Muscle layer of duodenum (tissue), 2 donors: ENCODE results near the gene PPIL6.
A peak's percentile ranks its signal among the peaks of the same experiment; 100 is the strongest.

Experiments used
- H3K27ac ChIP-seq: one replicate; pipeline ENCODE4 v1.7.0; 2013; ENCODE audit warnings: mild to moderate bottlenecking, low read length
- H3K27me3 ChIP-seq: one replicate; pipeline ENCODE4 v1.7.0; 2013; ENCODE audit warnings: low read depth, mild to moderate bottlenecking, control low read depth, low read length
- H3K36me3 ChIP-seq, 2 donors: one replicate each; pipeline ENCODE4 v1.7.0; 2013; ENCODE audit warnings: low read length in 2 of 2, control low read depth in 1 of 2, mild to moderate bottlenecking in 1 of 2; ENCODE audit not compliant: insufficient read depth in 2 of 2, control insufficient read depth in 1 of 2
- H3K4me1 ChIP-seq, 2 donors: one replicate each; pipeline ENCODE4 v1.7.0; 2013; ENCODE audit warnings: low read length in 2 of 2, mild to moderate bottlenecking in 2 of 2, control low read depth in 1 of 2, moderate library complexity in 1 of 2; ENCODE audit not compliant: insufficient read depth in 2 of 2, control insufficient read depth in 1 of 2
- H3K4me3 ChIP-seq, 2 donors: one replicate each; pipeline ENCODE4 v1.7.0; 2013; ENCODE audit warnings: low read length in 2 of 2, low read depth in 1 of 2, mild to moderate bottlenecking in 1 of 2
- H3K9me3 ChIP-seq, 2 donors: one replicate each; pipeline ENCODE4 v1.7.0; 2013; ENCODE audit warnings: low read length in 2 of 2, control low read depth in 1 of 2, mild to moderate bottlenecking in 1 of 2; ENCODE audit not compliant: control insufficient read depth in 1 of 2
- donor health status: healthy.

PPIL6 gene

DNA sequence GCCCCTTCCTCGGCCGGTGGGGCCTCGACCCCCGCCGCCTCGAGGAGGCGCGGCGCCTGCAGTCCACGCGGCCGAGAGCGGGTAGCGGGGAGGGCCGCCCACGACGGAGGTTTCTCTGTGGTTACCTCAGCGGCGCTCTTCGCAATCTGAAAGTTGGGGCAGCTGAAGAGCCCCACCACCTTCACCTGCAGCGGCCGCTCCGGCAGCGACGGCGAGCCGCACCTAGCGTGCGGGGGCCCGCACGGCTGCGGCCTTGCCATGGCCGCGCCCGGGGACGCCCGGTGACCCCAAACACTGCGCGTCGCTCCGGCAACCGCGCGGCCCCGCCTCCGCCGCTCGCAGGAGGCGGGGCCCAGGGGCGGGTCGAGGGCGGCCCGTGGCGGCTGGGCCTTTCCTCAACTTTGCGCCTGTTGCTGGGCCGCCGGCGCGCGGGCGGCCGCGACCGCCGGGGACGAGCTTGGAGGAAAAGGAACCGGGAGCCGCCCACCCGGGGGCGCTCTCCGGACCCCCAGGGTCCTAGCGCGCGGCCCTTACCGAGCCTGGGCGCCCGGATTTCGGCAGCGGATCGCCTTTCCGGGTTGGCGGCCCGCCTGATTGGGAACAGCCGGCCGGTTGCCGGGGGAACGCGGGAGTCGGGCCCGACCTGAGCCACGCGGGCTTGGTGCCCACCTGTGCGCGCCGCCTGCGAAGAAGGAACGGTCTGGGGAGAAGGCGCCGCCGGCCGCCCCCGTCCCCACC is at the start of gene PPIL6, which contains the start of gene SMPD2:
Gene PPIL6 (minus strand): TSS at position 298 of the 738 bp plus-strand sequence. CDS start 38 bp downstream, at position 260.
Gene SMPD2 (plus strand): TSS at position 394 of the 738 bp plus-strand sequence. CDS start 398 bp downstream, outside the sequence.
- Histone ChIP-seq H3K27ac (peak within 1 kb of the TSS; percentile 31), H3K9me3 (no peaks in the 10 kb centered on the region), H3K36me3 (peaks cover 12 to 23% of the 10 kb centered on the region in 2 donors), H3K4me1 (peaks cover 6 to 12% of the 10 kb centered on the region in 2 donors), H3K4me3 (peak within 1 kb of the TSS; percentile 66 to 90), H3K27me3 (no peaks in the 10 kb centered on the region)

DNA sequence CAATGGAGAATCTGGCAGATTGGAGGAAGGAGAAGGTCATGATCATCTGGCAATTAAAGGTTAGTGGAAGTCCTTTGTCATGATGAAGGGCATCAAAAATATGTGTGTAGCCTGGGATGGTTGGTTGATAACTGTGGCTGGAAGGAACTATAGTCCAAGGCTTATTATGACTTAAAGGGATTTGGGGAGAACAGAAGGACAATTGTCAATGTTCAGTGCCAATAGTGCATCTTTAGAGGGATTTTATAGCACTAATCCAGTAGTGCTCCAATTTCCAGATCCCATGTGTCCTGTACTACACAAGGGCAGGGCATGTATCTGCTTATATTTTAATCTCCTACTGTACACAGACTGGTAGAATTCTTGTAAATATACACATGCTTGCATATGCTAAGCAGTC is 47.6 kb upstream of the PPIL6 start:
- H3K27me3 ChIP-seq, result no peaks in the 10 kb centered on the region
- H3K9me3 ChIP-seq, result no peaks in the 10 kb centered on the region
- H3K4me1 ChIP-seq, result no peaks in the 10 kb centered on the region
- no peak overlapping the region for H3K4me3 ChIP-seq
- no peaks in the 10 kb centered on the region for H3K36me3 ChIP-seq
- H3K27ac ChIP-seq, result no peak overlapping the region

DNA sequence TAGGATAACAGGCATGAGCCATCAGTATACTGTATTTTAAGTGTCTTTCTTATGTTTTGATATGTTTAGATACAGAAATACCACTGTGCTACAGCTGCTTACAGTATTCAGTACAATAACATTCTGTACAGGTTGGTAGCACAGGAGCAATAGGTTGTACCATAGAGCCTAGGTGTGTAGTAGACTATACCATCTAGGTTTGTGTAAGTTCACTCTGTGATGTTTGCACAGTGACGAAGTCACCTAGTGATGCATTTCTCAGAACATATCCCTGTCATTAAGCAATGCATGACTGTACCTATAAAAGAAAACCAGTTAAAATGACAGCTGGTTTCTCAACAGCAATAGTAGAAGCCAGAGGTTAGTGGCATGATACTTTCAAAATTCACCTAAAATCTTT is 45.6 kb upstream of the PPIL6 start:
- H3K36me3 ChIP-seq, result peaks cover 4 to 8% of the 10 kb centered on the region in 2 donors
- H3K9me3 ChIP-seq, result no peaks in the 10 kb centered on the region
- H3K27ac ChIP-seq, result no peak overlapping the region
- peaks cover 4 to 14% of the 10 kb centered on the region in 2 donors for H3K4me1 ChIP-seq
- H3K4me3 ChIP-seq, result no peak overlapping the region
- H3K27me3 ChIP-seq, result no peaks in the 10 kb centered on the region

DNA sequence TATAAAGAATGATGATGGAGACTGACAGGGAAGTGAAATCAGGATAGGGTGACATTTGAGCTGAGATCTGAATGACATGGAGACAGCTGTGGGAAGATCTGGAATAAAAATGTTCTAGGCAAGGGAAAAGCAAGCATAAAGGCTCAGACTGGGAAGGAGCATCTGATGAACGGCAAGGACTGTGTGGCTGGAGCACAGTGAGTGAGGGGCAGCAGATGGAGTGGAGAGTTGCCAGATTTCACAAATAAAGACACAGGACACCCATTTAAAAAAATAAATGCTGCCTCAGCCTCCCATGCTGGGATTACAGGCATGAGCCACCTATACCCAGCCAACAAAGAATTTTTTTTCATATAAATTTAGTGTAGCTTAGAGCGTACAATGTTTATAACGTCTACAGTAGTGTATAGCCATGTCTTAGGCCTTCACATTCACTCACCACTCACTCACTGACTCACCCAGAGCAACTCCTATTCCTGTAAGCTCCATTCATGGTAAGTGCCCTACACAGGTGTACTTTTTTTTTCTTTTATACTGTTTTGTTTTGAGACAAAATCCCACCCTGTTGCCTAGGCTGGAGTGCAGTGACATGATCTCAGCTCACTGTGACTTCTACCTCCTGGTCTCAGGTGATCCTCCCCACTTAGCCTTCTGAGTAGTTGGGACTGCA is 45.0 kb upstream of the PPIL6 start:
- H3K9me3 ChIP-seq, result no peaks in the 10 kb centered on the region
- peaks cover 9 to 20% of the 10 kb centered on the region in 2 donors for H3K4me1 ChIP-seq
- H3K27me3 ChIP-seq, result no peaks in the 10 kb centered on the region
- H3K36me3 ChIP-seq, result peaks cover 9% of the 10 kb centered on the region in 2 donors
- no peak overlapping the region for H3K4me3 ChIP-seq
- H3K27ac ChIP-seq, result no peak overlapping the region

DNA sequence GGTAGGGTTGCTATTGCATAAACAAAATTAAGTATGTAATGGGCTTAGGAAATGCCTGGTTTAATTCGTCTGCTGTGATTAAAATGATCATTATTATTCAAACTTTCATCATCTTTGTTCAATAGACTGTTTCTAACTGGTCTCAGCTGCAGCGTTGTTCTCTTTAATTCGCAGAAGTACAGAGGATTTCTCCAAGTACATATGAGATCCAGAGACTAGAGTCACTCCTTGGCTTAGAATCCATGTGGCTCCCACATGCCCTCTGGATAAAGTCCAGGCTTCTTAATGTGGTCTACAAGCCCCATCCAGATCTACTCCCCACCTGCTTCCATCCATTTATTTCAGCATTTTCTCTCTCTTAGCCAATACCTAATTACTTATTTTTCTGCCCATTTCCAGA is 43.7 kb upstream of the PPIL6 start:
- Histone ChIP-seq H3K27ac (no peak overlapping the region), H3K27me3 (no peaks in the 10 kb centered on the region), H3K9me3 (no peaks in the 10 kb centered on the region), H3K4me3 (peak overlapping the region in 1 of 2 donors; percentile 54), H3K4me1 (peaks cover 12 to 33% of the 10 kb centered on the region in 2 donors), H3K36me3 (peaks cover 9% of the 10 kb centered on the region in 2 donors)

DNA sequence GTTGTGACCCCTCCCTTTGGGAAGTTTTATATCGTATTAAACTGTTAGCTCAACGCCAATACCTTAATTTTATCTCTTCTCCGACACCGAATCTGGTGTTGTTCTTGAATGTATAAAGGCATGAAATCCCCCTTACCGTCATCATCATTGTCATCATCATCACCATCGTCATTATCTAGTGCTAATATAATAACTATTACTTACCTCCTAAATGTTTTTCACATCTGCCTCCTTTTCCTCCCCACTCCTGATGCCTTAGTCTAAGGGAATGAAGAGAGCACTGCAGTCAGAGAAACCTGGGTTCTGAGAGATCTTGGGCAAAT is 43.3 kb upstream of the PPIL6 start:
- H3K9me3 ChIP-seq, result no peaks in the 10 kb centered on the region
- peak overlapping the region; percentile 17 for H3K27ac ChIP-seq
- peaks cover 16 to 37% of the 10 kb centered on the region in 2 donors for H3K4me1 ChIP-seq
- peak overlapping the region; percentile 49 to 54 for H3K4me3 ChIP-seq
- no peaks in the 10 kb centered on the region for H3K27me3 ChIP-seq
- peaks cover 9% of the 10 kb centered on the region in 2 donors for H3K36me3 ChIP-seq

DNA sequence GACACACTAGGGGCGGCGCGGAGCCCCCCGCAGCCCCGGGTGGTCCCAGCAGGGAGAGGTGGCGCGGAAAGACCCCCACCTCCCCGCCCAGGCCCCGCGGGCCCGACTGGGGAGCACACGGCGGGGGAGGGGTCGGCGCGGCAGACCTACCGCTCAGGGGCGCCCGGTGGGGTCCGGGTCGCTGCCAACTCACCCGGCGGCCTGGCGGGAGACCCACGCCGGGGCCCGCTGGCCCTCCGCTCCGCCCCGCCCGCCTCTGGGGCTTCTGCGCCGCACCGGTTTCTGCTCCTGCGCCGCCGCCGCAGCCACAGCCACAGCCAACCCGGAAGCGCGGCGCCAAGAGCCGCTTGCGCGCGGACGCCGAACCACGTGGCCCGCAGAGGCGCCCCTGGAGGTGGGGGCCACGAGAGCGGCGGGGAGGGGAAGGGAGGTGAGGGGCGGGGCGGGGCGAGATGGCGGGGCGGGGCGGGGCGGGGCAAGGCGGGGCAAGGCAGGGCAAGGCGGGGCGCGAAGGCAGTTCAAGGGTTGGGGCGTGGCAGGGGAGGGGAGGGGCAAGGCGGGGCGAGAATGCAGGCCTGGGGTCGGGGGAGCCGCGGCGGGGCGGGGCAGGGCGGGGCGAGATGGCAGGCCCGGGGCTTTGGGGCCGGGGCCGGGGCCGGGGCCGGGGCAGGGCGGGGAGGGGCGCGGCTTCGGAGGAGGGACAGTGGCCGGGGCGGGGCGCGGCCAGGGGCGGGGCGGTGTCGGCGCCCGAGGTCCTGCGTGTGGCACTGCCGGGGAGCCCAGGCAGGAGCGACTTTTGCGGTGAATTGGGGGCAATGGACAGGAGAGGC is 42.7 kb upstream of the PPIL6 start, which contains the start of gene ZBTB24:
Gene ZBTB24 (minus strand): TSS at position 315 of the 830 bp plus-strand sequence. CDS start 1,193 bp downstream, outside the sequence.
- no peaks in the 10 kb centered on the region for H3K9me3 ChIP-seq
- H3K27ac ChIP-seq, result peak within 1 kb of the TSS; percentile 37
- peaks cover 17 to 42% of the 10 kb centered on the region in 2 donors for H3K4me1 ChIP-seq
- H3K27me3 ChIP-seq, result no peaks in the 10 kb centered on the region
- H3K36me3 ChIP-seq, result peaks cover 9% of the 10 kb centered on the region in 2 donors
- H3K4me3 ChIP-seq, result peak within 1 kb of the TSS; percentile 87 to 98

DNA sequence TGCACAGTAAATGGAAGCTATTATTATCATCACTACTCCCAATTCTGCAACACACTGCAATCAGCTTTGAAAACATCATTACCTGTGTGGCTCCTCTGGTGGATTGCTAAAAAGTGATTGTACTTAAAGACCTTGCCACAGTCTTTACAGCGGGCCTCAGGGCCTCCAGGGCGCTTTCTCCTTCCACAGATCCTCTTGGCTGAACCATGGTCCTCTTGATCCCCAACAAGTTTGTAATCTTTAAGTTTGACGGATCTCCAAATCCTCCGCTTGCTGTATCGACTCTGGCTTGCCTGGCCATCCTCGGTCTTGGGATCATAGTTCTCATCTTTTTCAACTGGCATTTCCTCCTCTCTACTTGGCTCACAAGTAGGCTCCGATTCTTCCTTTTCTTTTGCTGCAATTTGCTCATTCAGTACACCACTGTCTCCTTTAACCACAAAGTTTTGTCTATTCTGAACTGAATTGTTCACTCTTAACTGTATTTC is 40.6 kb upstream of the PPIL6 start:
- H3K27me3 ChIP-seq, result no peaks in the 10 kb centered on the region
- H3K27ac ChIP-seq, result no peak overlapping the region
- peaks cover 14 to 24% of the 10 kb centered on the region in 2 donors for H3K36me3 ChIP-seq
- peak overlapping the region; percentile 7 to 18 for H3K4me3 ChIP-seq
- peaks cover 17 to 51% of the 10 kb centered on the region in 2 donors for H3K4me1 ChIP-seq
- H3K9me3 ChIP-seq, result no peaks in the 10 kb centered on the region

DNA sequence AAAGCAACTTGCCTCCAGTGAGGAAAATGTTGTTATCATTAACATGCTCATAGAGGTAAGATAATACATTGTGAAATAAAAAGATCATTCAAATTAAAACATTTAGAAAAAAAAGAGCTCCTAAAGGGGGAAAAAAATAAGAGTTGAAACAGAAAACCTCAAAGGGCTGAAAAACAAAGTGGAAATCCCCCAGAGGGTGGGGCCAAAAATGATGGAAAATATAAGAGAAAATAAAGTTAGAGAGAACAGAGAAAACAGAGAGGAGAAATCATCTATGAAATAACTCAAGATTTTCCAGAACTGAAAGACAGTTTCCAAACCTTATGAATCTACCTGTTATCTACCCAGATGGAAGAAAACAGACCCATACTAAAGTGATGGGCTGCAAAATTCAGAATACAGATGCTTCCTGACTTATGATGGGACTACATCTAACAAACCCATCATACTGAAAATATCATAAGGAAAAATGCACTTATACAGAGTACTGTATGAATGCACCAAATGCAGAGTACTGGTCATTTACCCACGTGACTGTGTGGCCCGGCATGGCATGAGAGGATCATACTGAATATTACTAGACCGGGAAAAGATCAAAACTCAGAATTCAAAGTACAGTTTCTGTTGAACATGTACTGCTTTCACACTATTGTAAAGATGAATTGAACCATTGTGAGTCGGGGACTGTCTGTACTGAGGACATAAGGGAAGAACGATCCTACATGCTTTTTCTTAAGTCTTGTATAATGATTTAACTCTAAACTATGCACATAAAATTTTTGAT is 38.6 kb upstream of the PPIL6 start:
- Histone ChIP-seq H3K4me1 (peaks cover 17 to 51% of the 10 kb centered on the region in 2 donors), H3K36me3 (peaks cover 21 to 39% of the 10 kb centered on the region in 2 donors), H3K4me3 (peak overlapping the region; percentile 24 to 37), H3K9me3 (no peaks in the 10 kb centered on the region), H3K27me3 (no peaks in the 10 kb centered on the region), H3K27ac (peak overlapping the region; percentile 33)

DNA sequence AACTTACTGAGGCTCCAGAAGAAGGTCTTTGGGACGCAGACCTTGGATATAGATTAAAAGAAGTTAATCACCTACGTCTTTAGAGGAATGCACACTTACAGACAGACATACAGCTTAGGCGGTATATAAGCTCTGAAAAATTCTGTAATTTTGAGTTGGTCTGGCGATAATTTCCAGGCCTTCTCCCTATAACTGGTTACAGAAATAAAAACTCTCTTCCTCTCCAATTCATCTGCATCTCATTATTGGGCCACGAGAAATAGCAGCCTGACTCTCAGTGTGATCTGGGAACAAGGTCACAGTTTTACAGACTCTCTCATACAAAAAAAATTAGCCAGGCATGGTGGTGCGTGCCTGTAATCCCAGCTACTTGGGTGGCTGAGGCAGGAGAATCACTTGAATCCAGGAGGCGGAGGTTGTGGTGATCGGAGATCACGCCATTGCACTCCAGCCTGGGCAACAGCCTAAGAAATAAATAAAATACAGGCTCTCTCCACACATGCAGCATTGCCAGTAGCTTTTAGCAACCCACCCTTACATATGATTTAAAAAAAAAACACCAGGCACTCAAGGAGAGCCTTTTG is 37.9 kb upstream of the PPIL6 start:
- Histone ChIP-seq H3K4me1 (peaks cover 17 to 51% of the 10 kb centered on the region in 2 donors), H3K36me3 (peaks cover 24 to 46% of the 10 kb centered on the region in 2 donors), H3K27ac (no peak overlapping the region), H3K4me3 (peak overlapping the region in 1 of 2 donors; percentile 24), H3K27me3 (no peaks in the 10 kb centered on the region), H3K9me3 (no peaks in the 10 kb centered on the region)
